Suppressor macrophage (primary cell): ENCODE data around the gene TRPV4.

ENCODE experiments used
- DNase-seq, 4 experiments: peaks; one replicate each; pipeline ENCODE4 v3.0.0-alpha.2; 2020 to 2022

Gene TRPV4

DNA sequence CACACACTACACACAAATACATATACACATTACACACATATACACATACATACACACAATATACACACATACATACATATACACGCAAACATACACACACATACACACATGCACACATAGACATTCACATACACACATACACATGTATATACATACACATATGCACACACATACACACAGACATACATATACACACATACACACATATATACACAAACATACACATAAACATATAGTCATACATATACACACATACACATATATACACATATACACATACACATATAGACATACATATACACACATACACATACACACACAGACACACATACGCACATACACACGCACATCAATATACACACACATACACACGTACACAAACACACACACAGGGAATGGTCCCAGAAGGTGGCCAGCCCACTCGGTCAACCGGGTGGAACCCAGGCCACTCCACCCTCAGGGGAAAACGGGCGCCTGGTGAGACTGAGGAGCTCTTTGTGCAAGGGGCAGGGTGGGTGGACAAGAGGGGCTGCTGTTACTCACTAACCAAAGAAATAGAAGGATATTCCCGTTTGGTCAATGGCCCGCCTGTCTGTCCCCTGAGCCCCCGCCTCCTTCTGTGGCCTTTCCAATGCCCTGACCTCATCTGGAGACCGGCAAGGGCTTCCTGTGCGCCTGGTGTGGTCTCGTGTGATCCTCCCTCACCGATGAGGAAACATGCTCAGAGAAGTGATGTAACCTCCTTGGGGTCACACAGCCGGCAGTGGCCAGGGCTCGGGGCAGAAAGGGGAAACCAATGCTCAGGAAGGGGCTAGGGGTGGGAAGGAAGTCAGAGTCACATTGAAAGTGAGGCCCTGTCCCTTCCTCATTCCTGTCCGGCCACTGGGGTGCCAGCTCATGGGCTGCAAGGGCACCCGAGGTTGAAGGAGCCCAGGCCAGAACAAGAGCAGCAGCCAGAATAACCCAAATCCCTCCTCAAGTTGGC is 5.3 kb downstream of the TRPV4 start:
- DNase-seq = peak; percentile 96 to 99 (median 98)

GRCh38 chr12:109827080-109827479 is 6.1 kb downstream of the TRPV4 start:
- no peak for DNase-seq

DNA sequence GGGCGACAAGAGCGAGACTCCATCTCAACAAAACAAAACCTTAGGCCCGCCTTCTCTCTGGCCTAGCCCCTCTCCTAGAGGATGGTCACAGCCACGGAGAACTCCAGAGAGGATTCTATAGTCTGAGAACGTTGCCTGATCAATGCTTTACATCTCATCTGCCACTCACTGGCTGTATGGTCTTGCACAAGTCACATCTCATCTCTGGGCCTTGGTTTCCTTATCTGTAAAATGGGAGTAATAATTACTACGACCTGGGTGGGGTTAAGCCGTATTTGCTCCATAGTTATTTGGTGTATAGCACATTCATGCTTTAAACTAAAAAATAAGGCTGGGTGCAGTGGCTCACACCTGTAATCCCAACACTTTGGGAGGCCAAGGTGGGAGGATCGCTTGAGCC is 8.5 kb downstream of the TRPV4 start:
- no peak for DNase-seq

DNA sequence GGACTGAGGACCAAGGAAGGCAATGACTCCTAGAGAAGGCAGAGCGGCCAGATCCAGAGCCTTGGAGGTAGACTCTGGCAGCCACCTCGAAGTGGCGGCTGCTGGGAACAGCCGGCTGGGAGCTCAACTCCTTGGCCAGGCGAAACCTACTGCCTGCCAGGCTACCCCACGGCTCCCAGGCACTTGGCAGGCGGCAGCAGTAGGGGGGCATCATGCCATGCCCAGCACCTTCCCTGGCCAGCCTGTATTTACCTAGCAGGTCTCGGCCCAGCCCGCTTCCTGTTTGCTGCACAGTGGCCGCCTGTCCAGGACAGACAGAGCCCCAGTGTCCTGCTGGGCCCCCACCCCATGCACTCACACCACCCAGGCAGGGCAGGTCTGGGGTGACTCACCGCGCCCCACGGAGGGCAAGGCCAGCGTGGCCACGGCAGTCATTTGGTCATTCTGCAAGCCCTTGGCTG is 10.2 kb downstream of the TRPV4 start:
- no peak for DNase-seq

DNA sequence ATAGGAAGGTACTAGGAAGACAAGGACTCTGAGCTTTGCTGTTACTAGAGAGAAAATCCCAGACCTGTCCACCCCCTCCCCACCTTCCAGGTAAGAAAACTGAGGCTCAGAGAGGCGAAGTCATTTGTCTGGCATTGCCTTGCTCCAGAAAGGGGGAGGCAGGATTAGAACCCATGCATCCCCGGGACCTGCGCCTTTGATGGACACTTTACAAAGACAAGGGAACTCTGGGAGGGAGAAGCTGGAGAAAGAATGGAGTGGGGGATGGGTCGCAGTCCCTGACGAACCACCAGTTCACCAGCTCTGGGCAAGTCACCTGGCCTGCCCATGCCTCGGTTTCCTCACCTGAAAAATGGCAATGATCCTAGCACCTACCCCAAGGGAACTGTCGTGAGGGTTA is 10.8 kb downstream of the TRPV4 start:
- DNase-seq = no peak

- no peak for DNase-seq
These were observed 11.2 kb downstream of the TRPV4 start for GRCh38 chr12:109821968-109822367.

DNA sequence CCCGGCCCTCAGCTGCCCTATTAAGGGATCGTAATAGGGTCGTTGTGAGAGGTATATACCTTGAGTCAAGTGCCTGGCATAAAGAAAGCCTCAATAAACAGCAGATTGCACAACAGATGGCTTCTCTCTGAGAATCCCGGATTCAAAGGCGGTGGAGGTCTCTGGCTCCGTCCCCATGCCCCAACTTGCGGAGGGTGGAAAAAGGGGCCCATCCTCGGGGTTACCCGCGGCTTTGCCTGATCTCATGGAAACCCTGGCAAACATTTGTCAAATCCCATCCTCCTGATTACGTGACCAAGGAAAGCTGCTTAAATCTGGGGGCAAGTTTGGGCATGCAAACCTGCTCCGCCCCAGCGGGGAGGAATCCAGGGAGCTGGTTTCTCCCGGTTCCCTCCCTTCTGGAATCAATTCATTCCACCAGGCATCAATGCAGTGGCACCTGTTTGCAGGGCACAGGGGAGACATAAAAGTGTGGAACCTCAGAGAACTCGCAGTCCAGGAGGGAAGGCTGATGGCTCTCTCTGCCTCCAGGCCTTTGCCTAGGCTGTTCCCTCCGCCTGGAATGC is 12.3 kb downstream of the TRPV4 start:
- DNase-seq = no peak

DNA sequence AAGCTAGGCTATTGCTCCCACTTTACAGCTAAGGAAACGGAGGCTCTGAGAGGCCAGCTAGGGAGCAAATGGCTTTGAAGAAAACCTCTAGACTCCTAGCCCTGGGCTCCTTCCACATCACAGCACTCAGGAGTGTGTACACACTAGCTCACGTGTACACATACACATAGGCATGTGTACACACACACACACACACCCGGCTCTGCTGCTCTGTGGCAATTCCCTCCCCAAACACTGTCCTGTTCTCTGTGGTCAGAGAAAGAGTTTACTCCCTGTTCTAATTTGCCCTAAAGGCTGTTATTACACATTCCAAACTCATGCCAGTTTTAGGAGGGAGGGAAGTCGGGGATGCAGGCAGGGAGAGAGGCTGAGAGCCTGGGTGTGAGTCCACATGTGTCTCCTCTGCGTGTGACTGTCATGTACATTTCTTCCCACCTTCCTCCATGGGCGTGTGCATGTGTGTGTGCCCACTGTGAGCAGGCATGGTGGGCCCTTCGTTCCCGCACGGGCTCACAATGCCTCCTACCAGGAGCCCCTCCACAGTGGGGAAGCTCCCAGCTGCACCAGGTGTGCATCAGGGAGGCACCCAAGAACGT is 14.2 kb downstream of the TRPV4 start:
- DNase-seq = no peak

DNA sequence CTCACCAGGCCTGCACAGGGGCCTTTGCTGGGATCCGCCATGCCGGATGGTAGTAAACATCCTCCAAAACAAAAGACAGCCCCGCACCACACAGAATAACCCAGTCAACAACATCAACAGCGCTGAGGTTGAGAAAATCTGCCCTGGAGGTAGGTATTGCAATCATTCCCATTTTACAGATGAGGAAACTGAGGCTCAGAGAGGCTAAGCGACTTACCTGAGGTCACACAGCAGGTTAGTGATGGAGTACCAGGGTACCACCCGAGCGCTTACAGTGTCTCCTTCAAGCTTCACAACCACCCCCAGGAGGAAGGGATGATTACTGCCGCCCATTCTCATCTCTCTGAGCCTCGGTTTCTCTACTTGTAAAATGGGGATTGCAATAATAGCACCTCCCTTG is 14.9 kb downstream of the TRPV4 start:
- DNase-seq = no peak

DNA sequence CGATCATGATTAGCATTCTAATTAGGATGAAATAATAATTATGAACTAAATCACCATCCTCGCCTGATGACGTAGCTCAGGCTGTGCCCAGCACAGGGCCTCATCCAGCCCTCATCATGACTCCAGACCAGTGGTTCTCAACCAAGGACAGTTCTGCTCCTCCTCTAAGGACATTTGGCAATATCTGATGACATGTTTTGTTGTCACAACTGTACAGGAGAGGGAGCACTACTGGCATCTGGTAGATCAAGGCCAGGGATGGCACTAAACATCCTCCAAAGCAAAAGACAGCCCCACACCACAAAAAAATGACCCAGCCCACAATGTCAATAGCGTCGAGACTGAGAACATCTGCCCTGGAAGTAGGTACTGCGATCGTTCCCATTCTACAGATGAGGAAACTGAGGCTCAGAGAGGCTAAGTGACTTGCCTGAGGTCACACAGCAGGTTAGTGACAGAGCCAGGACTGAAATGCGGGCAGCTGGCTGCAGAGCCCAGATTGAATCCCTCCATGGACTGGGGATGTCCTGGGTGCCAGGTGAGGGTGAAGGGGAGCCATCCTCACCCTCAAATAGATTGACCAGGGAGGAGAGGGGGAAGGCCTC is 15.5 kb downstream of the TRPV4 start:
- peak in 2 of 4 experiments; percentile 37 to 40 for DNase-seq

GRCh38 chr12:109816870-109817269 is 16.3 kb downstream of the TRPV4 start:
- DNase-seq = no peak

- no peak for DNase-seq
These were observed 17.2 kb downstream of the TRPV4 start for GRCh38 chr12:109815757-109816617.

GRCh38 chr12:109815225-109815624 is 18.0 kb downstream of the TRPV4 start:
- DNase-seq = no peak

DNA sequence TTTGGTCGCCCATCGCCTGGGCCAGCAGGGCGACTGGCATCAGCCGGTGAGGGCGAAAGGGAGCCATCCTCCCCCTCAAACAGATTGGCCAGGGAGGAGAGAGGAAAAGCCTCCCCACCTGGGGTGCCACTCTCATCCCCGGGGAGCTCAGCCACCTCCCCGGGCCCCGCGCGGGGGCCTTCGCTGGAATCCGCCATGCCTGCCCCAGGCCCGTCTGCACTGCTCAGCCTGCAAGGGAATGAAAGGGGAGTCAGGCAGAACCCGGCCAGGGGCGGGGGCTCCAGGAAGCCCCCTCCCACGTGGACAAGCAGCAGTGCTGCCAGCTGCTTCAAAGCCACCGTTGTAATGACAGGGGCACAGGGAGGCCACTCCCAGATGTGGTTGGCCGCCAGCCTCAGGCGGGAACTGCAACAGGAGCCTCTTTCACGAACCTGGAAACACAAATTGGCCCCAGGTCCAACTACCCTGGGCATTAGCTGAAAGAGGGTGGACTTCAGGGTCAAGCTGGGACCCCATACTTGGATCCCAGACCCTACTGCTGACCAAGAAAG is 18.5 kb downstream of the TRPV4 start:
- DNase-seq = no peak

DNA sequence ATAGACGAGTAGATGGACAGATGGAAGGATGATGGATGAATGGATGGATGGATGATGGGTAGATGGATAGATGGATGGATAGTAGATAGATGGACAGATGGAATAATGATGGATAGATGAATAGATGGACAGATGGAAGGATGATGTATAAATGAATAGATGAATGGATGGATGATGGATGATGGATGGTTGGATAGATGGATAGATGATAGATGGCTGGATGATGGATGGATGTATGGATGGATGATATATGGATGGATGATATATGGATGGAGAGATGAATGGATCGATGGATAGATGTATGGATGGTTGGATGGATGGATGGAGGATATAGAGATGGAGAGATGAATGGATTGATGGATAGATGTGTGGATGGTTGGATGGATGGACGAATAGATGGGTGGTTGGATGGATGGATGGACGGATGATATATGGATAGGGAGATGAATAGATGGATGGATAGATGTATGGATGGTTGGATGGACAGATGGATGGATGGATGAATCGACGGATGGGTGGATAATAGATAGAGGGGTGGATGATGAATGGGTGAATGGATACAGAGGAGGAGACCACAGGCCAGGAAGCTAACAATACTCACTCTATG is 19.3 kb downstream of the TRPV4 start:
- no peak for DNase-seq

- DNase-seq = no peak
These were observed 21.6 kb downstream of the TRPV4 start for GRCh38 chr12:109811624-109811995.

DNA sequence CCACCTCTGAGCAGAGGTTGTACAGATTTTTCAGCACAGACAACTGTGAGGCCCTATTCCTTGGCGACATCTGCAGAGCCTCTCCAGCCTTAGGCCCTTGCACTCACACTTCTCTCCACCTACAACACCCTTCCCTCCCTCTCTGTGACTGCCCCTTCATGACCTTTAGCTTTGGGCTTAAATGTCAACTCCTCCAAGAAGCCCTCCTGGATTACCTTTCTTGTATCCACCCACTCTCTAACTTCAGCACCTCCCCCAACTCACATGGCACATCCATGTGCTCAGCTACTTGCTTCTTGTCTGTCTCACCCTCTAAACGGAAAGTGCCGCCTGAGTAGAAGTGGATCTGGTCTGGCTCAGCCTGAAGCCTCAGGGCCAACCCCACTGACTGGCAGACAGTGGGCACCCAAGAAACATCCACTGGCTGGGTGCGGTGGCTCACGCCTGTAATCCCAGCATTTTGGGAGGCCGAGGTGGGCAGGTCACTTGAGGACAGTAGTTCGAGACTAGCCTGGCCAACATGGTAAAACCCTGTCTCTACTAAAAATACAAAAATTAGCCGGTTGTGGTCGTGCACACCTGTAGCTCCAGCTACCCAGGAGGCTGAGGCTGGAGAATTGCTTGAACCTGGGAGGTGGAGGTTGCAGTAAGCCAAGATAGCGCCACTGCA is 22.1 kb downstream of the TRPV4 start:
- DNase-seq = no peak

- no peak for DNase-seq
These were observed 24.1 kb downstream of the TRPV4 start for GRCh38 chr12:109808876-109809646.

DNA sequence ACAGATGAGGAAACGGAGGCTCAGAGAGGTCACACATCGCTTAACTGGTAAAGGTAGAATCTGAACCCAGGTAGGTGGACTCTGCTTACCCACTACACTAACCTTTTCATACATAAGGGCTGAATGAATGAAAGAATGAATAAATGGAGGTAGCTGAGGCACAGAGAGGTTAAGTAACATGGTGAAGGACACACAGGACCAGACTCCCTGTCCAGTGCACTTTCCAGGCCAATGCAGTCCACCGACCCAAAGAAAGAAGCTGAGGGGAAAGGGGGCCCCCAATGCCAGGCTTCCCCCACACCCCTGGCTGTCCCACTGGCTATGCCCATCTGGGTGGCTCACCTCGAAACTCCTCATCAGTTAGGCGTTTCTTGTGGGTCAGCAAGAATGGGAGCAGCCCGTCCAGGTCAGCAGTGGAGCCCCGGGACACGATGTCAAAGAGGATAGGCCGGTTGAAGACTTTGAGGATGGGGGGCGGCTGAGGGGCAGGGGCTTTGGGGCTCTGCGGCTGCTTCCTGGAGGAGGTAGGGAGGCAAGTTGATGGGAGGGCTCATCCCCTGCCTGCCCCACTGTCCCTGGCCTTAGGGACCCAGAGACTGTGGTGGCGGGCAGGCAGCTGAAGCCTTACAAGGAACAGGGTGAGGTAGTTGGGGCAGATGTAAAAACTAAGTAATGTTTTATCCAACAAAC is 25.1 kb downstream of the TRPV4 start:
- DNase-seq = no peak
